HG03520 (cell line): ENCODE data around the gene DRC7.

Experiments
- ATAC-seq: cut with Tn5 transposase; IDR thresholded peaks from one replicate; pipeline ENCODE4 v1.9.1; 2021; ENCODE audit warnings: mild to moderate bottlenecking, moderate library complexity; ENCODE audit not compliant: unreplicated experiment

DRC7 gene

GRCh38 chr16:57781349-57781740 is 86.7 kb downstream of the DRC7 start:
- ATAC-seq, result no peak
